K562 (cell line): ENCODE results near the gene PVALEF.

Source experiments
- ATF7 ChIP-seq: fragments of 450-650 bp; IDR thresholded peaks from 2 replicates; pipeline ENCODE4 v1.7.1; 2014; ENCODE audit warnings: mild to moderate bottlenecking, moderate library complexity
- CBX5 ChIP-seq: IDR thresholded peaks from 2 replicates; pipeline ENCODE4 v1.6.1; 2014; ENCODE audit warnings: low read depth, borderline replicate concordance
- CTCF ChIP-seq, 3 experiments: IDR thresholded peaks in 2 of 3; conservative IDR thresholded peaks in 1 of 3; 2 replicates each; pipeline ENCODE4 v1.5.1; 2011 to 2012; ENCODE audit warnings: low read length in 3 of 3, mild to moderate bottlenecking in 3 of 3, control low read depth in 2 of 3, improper control_type of control experiment in 1 of 3, inconsistent platforms in 1 of 3, low read depth in 1 of 3, mixed read lengths in 1 of 3, moderate library complexity in 1 of 3; ENCODE audit not compliant: insufficient read depth in 2 of 3
- HMG20B ChIP-seq: fragments of 250-450 bp; sonication (Bioruptor Pico); IDR thresholded peaks from 2 replicates; pipeline ENCODE4 v1.5.0; 2021; ENCODE audit warnings: mild to moderate bottlenecking
- MLX ChIP-seq, 2 experiments: fragments of 450-650 bp in 1 of 2; sonication (generic) in 1 of 2; formaldehyde crosslinking; conservative IDR thresholded peaks; 2 replicates each; pipeline versions ENCODE4 v1.4.0 to v1.8.1; 2020 to 2022; ENCODE audit warnings: mild to moderate bottlenecking in 1 of 2, missing genetic modification reagents in 1 of 2
- NR2C1 ChIP-seq, 2 experiments: fragments of 450-650 bp; IDR thresholded peaks; 2 replicates each; pipeline ENCODE4 v1.6.1; 2017; ENCODE audit warnings: mild to moderate bottlenecking in 2 of 2, antibody characterized with exemption in 1 of 2, inconsistent platforms in 1 of 2, missing compliant biosample characterization in 1 of 2, missing genetic modification characterization in 1 of 2
- POLR2A ChIP-seq: fragments of 450-650 bp; conservative IDR thresholded peaks from 2 replicates; pipeline ENCODE4 v1.6.1; 2016
- SIN3A ChIP-seq, 2 experiments: fragments of 150-350 bp in 1 of 2; IDR thresholded peaks; 2 replicates each; pipeline ENCODE4 v1.6.1; 2011 to 2016; ENCODE audit warnings: borderline replicate concordance in 2 of 2, low read depth in 2 of 2, low read length in 2 of 2, mild to moderate bottlenecking in 2 of 2, moderate library complexity in 2 of 2; ENCODE audit not compliant: control insufficient read depth in 1 of 2
- TAF9B ChIP-seq: fragments of 450-650 bp; IDR thresholded peaks from 2 replicates; pipeline ENCODE4 v1.6.1; 2018; ENCODE audit warnings: mild to moderate bottlenecking; ENCODE audit not compliant: partially characterized antibody
- ZNF274 ChIP-seq: IDR thresholded peaks from 2 replicates; pipeline ENCODE4 v1.6.1; 2011; ENCODE audit warnings: low read depth, mild to moderate bottlenecking, low read length, moderate library complexity, borderline replicate concordance

DNA sequence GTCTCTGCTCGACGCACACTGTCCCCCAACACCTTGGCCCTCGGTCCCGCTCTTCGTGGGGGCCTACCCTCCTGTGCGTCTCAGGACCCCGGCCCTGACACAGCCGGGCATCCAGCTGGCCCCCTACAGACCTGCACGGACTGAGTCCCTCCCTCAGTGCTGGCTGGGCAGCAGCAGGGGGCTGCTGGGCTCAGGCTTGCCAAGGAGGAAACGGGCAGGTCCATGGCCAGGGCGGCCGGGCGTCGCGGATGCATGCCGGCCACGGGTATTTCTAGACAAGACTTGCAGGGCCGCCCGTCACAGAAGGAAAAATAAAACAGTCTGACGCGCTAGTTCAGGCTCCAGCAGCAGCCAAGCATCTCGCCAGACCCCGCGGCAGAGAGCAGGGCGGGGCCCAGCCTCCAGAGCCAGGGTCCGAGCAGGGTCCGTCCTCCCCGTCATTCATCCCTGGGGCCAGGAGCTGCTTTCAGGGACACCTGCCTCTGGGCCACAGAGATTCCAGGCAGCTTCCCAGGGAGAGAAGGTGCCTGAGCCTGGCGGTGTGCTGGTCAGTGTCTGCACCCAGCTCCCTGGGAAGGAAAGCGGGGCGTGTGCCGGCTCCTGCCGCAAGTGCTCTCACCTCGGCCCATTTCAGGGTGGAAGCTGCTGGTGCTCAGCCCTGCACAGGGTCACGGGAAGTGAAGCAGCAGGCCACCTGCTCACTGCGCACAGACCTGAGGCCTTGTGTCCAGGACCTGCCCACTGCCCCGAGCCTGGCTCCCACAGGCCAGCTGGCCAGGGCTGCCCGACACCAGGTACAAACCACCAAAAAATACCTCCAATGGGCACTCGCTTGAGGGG is 7.2 kb upstream of the PVALEF start:
- no peak for TF ChIP-seq HMG20B (CRISPR knock-in tag)
- TF ChIP-seq TAF9B, result no peak
- TF ChIP-seq CTCF (IDR thresholded peaks at IDR 0.05 in 2 of 3, conservative IDR thresholded peaks at IDR 0.05 in 1 of 3; ENCODE audit: insufficient read depth in 2 of 3, low read depth in 1 of 3, low read length in 3 of 3), result no peak
- no peak for TF ChIP-seq ZNF274
- TF ChIP-seq CBX5, result no peak
- no peak for TF ChIP-seq POLR2A
- no peak for TF ChIP-seq ATF7
- no peak for TF ChIP-seq NR2C1 (IDR thresholded peaks at IDR 0.05)
- no peak for TF ChIP-seq NR2C1 (tag; IDR thresholded peaks at IDR 0.05)
- TF ChIP-seq MLX (CRISPR knock-in tag; conservative IDR thresholded peaks at IDR 0.05), result no peak
- TF ChIP-seq SIN3A (IDR thresholded peaks at IDR 0.05; ENCODE audit: borderline replicate concordance in 2 of 2, control insufficient read depth in 1 of 2, low read depth in 2 of 2, low read length in 2 of 2), result no peak
